T-cell (primary cell): ENCODE results near the gene RSPRY1. TPM values are rescaled to one million over a fixed set of nuclear protein-coding genes. Genes with fewer than 3 reads are reported as not detected.

Experiments used
- ATAC-seq, 4 experiments: fragments of 200-7000 bp in 3 of 4; fragments of 150-1000 bp in 1 of 4; cut with Tn5 transposase; replicated peaks in 1 of 4; 1 replicate in 3 of 4; 2 replicates in 1 of 4; pipeline ENCODE4 v1.10.0; 2021; ENCODE audit warnings: moderate library complexity in 3 of 4, mild to moderate bottlenecking in 2 of 4, moderate number of reproducible peaks in 1 of 4
- CTCF ChIA-PET, 2 donors: fragments of 300-600 bp; sonication (Branson Sonifier 250); formaldehyde crosslinking; loops; one replicate each; lab custom pipeline; 2022; ENCODE audit warnings: antibody characterized with exemption in 2 of 2; lab: Charles Lee
- POLR2A ChIA-PET, 2 donors: fragments of 300-600 bp; sonication (Branson Sonifier 250); formaldehyde crosslinking; loops; one replicate each; lab custom pipeline; 2022; ENCODE audit warnings: antibody characterized with exemption in 2 of 2; lab: Charles Lee
- DNase-seq, 35 experiments: peaks; one replicate each; pipeline versions ENCODE4 v3.0.0 to v3.0.0-alpha.2; 2013 to 2023
- H3K27ac ChIP-seq: one replicate; pipeline ENCODE4 v1.5.1; 2013; ENCODE audit warnings: low read length
- H3K27me3 ChIP-seq, 2 experiments: replicated peaks in 1 of 2; 1 replicate in 1 of 2; 2 replicates in 1 of 2; pipeline versions ENCODE4 v1.6.1 to v1.7.0; 2013; ENCODE audit warnings: low read length in 1 of 2, mixed read lengths in 1 of 2; ENCODE audit not compliant: control insufficient read depth in 2 of 2, insufficient read depth in 2 of 2; ENCODE audit errors: extremely low read depth in 1 of 2
- H3K36me3 ChIP-seq, 2 donors: 1 replicate in 1 of 2; 2 replicates in 1 of 2; pipeline versions ENCODE4 v1.6.1 to v1.7.0; 2013; ENCODE audit warnings: low read length in 1 of 2; ENCODE audit not compliant: control insufficient read depth in 2 of 2, insufficient read depth in 1 of 2; ENCODE audit errors: extremely low read depth in 1 of 2
- H3K4me1 ChIP-seq, 2 experiments: 1 replicate in 1 of 2; 2 replicates in 1 of 2; pipeline versions ENCODE4 v1.6.1 to v1.7.0; 2013; ENCODE audit warnings: low read length in 2 of 2, mixed read lengths in 1 of 2; ENCODE audit not compliant: insufficient read depth in 2 of 2, control insufficient read depth in 1 of 2; ENCODE audit errors: extremely low read depth in 1 of 2
- H3K4me3 ChIP-seq, 2 donors: 1 replicate in 1 of 2; 2 replicates in 1 of 2; pipeline versions ENCODE4 v1.5.1 to v1.7.0; 2013; ENCODE audit warnings: mild to moderate bottlenecking in 2 of 2, low read length in 1 of 2, moderate library complexity in 1 of 2; ENCODE audit not compliant: control insufficient read depth in 1 of 2; ENCODE audit errors: extremely low read depth in 1 of 2
- H3K9me3 ChIP-seq: 2 replicates; pipeline ENCODE4 v1.7.0; 2013
- H3K27ac Mint-ChIP-seq, 2 donors: one replicate each; pipeline ENCODE4 v1.8.0; 2020 to 2021; ENCODE audit warnings: mild to moderate bottlenecking in 2 of 2, mixed read lengths in 2 of 2
- H3K27me3 Mint-ChIP-seq, 2 donors: one replicate each; pipeline ENCODE4 v1.8.0; 2021 to 2022; ENCODE audit warnings: mixed read lengths in 2 of 2
- H3K36me3 Mint-ChIP-seq: one replicate; pipeline ENCODE4 v1.8.0; 2021; ENCODE audit warnings: mixed read lengths
- H3K4me1 Mint-ChIP-seq, 3 donors: one replicate each; pipeline ENCODE4 v1.8.0; 2020 to 2022; ENCODE audit warnings: mixed read lengths in 3 of 3, mild to moderate bottlenecking in 1 of 3
- H3K4me3 Mint-ChIP-seq, 3 donors: one replicate each; pipeline ENCODE4 v1.8.0; 2020 to 2022; ENCODE audit warnings: mild to moderate bottlenecking in 3 of 3, mixed read lengths in 3 of 3, moderate library complexity in 3 of 3
- H3K9me3 Mint-ChIP-seq, 3 donors: one replicate each; pipeline ENCODE4 v1.8.0; 2020 to 2022; ENCODE audit warnings: mixed read lengths in 3 of 3
- WGBS: methylation state at CpG from one replicate; pipeline ENCODE4 v1.1.5; 2013; ENCODE audit warnings: missing lambda C conversion rate; ENCODE audit not compliant: insufficient coverage; 5-methylcytosine and 5-hydroxymethylcytosine counted together
- total RNA-seq, 35 experiments: library from RNA in 6 of 35; stranded (reverse) in 6 of 35; fragments of 120-200 nt in 1 of 35; gene quantifications; one replicate each; pipeline versions ENCODE4 v1.2.1 to v1.2.4 and lab custom pipeline; 2013 to 2026

Gene RSPRY1
- total RNA-seq, 5 donors from 2014 or later (not counting 1 experiment from before 2014, with no cell fraction given) = 25.0 to 32.0 (median 28.2) TPM

DNA sequence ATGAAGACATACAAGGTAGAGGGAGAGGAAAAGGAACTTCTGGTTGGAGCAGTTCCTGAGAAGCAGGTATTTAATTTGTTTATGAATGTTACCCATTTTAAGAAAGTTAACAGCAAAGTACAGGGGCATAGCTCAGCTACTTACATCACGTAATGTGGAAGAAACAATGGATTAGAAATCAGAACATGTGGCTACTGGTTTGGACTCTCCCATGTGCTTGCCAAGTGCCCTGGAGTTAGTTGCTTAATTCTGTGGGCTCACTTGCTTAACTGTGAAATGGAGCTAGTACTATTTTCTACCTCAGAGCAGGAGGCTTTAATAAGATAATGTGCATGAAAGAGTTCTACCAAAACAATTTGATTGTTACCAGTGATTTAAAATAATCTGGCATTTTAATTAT is 27.3 kb downstream of the RSPRY1 start:
- Histone ChIP-seq H3K4me3 (no peak overlapping the region), H3K27me3 (no peaks in the 10 kb centered on the region), H3K9me3 (peaks cover 5% of the 10 kb centered on the region), H3K36me3 (peaks cover 19 to 84% of the 10 kb centered on the region in 2 donors), H3K4me1 (no peaks in the 10 kb centered on the region), H3K27ac (no peak overlapping the region)
- ChIA-PET CTCF (interaction anchor here in 1 of 2 donors (0.5 kb wide), 1 partner anchor 478 kb away, joined by 3 read pairs; no protein-coding TSS in a partner anchor), POLR2A (interaction anchor here in 1 of 2 donors (0.6 kb wide), 1 partner anchor 150 kb away, joined by 4 read pairs; no protein-coding TSS in a partner anchor)
- DNase-seq (no peak), ATAC-seq (no peak)
- WGBS = 100% methylated on average over 1 of the region's 1 CpG
- Mint-ChIP-seq H3K9me3 (peaks cover 0 to 26% (median 12%) of the 10 kb centered on the region in 3 donors), H3K4me1 (no peaks in the 10 kb centered on the region), H3K27me3 (no peaks in the 10 kb centered on the region), H3K36me3 (peaks cover 71% of the 10 kb centered on the region), H3K4me3 (no peak overlapping the region), H3K27ac (no peak overlapping the region)

DNA sequence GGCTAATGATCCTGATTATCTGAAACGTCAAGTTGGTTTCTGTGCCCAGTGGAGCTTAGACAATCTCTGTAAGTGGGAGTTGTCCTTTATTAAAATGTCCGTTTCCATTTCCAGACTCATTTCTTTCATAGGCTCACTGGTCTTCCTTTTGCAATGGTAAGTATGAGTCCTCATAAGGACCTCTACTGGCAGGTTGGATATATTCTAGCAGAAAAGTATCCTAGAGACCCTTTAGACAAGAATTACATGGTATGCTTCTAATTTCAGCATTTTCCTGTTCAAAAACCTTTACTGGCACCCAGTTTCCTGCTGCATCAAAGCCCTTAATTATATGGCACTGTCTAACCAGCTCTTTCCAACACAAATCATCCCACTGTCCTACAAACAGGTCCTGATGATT is 30.8 kb downstream of the RSPRY1 start:
- Mint-ChIP-seq H3K4me1 (peaks cover 0 to 1% (median 0%) of the 10 kb centered on the region in 3 donors), H3K4me3 (no peak overlapping the region), H3K27ac (no peak overlapping the region), H3K9me3 (peaks cover 0 to 33% (median 15%) of the 10 kb centered on the region in 3 donors), H3K27me3 (no peaks in the 10 kb centered on the region), H3K36me3 (peaks cover 91% of the 10 kb centered on the region)
- POLR2A ChIA-PET = no interaction called here
- Histone ChIP-seq H3K4me3 (no peak overlapping the region), H3K36me3 (peaks cover 14 to 74% of the 10 kb centered on the region in 2 donors), H3K4me1 (no peaks in the 10 kb centered on the region), H3K27me3 (no peaks in the 10 kb centered on the region), H3K27ac (no peak overlapping the region), H3K9me3 (peaks cover 5% of the 10 kb centered on the region)
- no peak for ATAC-seq
- CTCF ChIA-PET = no interaction called here
- no peak for DNase-seq
- no CpG with 5 or more reads among the region's 2 CpGs for WGBS

DNA sequence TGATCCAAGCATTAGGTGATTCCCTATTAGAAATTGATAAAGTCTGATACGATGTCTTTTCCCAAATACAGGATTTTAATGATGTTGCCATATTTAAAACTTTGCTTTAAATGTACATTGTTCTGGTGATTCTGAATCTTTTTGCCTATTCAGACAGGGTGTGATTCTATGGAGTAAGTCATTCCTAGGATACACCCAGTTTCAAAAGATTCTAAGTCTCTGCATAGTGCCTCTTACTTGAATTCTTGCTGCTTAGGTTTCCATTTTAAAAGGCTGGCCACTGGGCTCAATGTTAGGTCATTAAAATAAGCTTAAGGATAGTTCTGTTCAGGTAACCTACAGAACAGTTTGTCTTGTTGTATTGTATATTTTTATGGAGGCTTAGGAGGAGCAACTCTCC is 36.9 kb downstream of the RSPRY1 start:
- Mint-ChIP-seq H3K9me3 (peaks cover 0 to 10% (median 3%) of the 10 kb centered on the region in 3 donors), H3K4me1 (peaks cover 0 to 1% (median 0%) of the 10 kb centered on the region in 3 donors), H3K27ac (no peak overlapping the region), H3K27me3 (no peaks in the 10 kb centered on the region), H3K36me3 (peaks cover 72% of the 10 kb centered on the region), H3K4me3 (no peak overlapping the region)
- Histone ChIP-seq H3K4me3 (no peak overlapping the region), H3K9me3 (no peaks in the 10 kb centered on the region), H3K36me3 (peaks cover 0 to 71% of the 10 kb centered on the region in 2 donors), H3K27ac (no peak overlapping the region), H3K27me3 (no peaks in the 10 kb centered on the region), H3K4me1 (no peaks in the 10 kb centered on the region)
- ATAC-seq (no peak), DNase-seq (no peak)
- WGBS = no CpG with 5 or more reads among the region's 1 CpG
- CTCF ChIA-PET = no interaction called here
- POLR2A ChIA-PET = no interaction called here

DNA sequence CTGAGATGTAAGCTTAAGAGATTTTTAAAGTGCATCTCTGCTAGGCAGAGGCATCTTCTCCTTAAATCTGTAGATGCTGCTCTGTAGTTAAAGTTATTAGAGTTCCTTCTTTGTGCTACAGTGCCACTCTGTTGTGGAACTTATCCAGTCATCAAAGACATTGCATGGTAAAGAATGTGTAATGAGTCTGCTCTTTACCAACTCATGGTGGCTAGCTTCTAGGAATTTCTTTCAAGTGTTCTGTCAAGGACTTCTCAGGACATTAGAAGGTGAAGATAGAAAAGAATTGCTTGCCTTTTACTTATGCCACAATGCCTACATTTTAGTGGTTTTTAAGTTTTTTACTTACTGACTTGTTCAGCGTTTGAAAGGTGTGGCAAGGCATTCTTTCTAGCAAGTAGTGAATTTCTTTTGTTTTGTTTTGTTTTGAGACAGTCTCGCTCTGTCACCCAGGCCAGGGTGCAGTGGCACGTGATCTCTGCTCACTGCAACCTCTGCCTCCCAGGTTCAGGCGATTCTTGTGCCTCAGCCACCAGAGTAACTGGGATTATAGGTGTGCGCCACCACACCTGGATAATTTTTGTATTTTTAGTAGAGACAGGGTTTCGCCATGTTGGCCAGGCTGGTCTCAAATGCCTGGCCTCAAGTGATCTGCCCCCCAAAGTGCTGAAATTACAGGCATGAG is 38.7 kb downstream of the RSPRY1 start:
- Mint-ChIP-seq H3K4me3 (no peak overlapping the region), H3K27me3 (no peaks in the 10 kb centered on the region), H3K9me3 (no peaks in the 10 kb centered on the region), H3K27ac (no peak overlapping the region), H3K4me1 (peaks cover 0 to 1% (median 0%) of the 10 kb centered on the region in 3 donors), H3K36me3 (peaks cover 57% of the 10 kb centered on the region)
- POLR2A ChIA-PET = no interaction called here
- WGBS = 100% methylated on average over 3 of the region's 6 CpGs
- CTCF ChIA-PET = no interaction called here
- peaks cover 0 to 81% of the 10 kb centered on the region in 2 donors for H3K36me3 ChIP-seq
- no peak overlapping the region for H3K4me3 ChIP-seq
- H3K9me3 ChIP-seq = no peaks in the 10 kb centered on the region
- DNase-seq (no peak), ATAC-seq (no peak)
- H3K4me1 ChIP-seq = no peaks in the 10 kb centered on the region
- no peak overlapping the region for H3K27ac ChIP-seq
- no peaks in the 10 kb centered on the region for H3K27me3 ChIP-seq

DNA sequence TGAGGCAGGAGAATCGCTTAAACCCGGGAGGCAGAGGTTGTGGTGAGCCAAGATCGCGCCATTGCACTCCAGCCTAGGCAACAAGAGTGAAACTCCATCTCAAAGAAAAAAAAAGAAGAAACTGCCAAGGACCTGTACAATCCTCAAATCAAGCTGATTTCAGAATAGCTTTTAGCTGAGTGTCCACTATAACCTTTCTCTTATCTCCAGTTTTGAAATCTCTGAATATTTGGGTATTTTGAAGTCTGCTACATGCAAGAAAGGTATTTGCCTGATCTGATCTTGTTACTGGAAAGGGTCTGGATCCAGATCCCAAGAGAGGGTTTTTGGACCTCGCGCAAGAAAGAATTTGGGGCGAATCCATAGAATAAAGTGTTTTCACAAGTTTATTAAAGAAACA is 39.8 kb downstream of the RSPRY1 start:
- Mint-ChIP-seq H3K36me3 (peaks cover 55% of the 10 kb centered on the region), H3K27ac (no peak overlapping the region), H3K4me1 (peaks cover 0 to 1% (median 0%) of the 10 kb centered on the region in 3 donors), H3K9me3 (no peaks in the 10 kb centered on the region), H3K4me3 (no peak overlapping the region), H3K27me3 (no peaks in the 10 kb centered on the region)
- DNase-seq = no peak
- no peaks in the 10 kb centered on the region for H3K9me3 ChIP-seq
- ChIA-PET CTCF (interaction anchor here in 1 of 2 donors (0.5 kb wide), 1 partner anchor 99 kb away, joined by 11 read pairs; no protein-coding TSS in a partner anchor), POLR2A (no interaction called here)
- no peak for ATAC-seq
- no peaks in the 10 kb centered on the region for H3K27me3 ChIP-seq
- peaks cover 5 to 85% of the 10 kb centered on the region in 2 donors for H3K36me3 ChIP-seq
- no peaks in the 10 kb centered on the region for H3K4me1 ChIP-seq
- WGBS = 90% methylated on average over 3 of the region's 7 CpGs
- H3K4me3 ChIP-seq = no peak overlapping the region
- no peak overlapping the region for H3K27ac ChIP-seq

DNA sequence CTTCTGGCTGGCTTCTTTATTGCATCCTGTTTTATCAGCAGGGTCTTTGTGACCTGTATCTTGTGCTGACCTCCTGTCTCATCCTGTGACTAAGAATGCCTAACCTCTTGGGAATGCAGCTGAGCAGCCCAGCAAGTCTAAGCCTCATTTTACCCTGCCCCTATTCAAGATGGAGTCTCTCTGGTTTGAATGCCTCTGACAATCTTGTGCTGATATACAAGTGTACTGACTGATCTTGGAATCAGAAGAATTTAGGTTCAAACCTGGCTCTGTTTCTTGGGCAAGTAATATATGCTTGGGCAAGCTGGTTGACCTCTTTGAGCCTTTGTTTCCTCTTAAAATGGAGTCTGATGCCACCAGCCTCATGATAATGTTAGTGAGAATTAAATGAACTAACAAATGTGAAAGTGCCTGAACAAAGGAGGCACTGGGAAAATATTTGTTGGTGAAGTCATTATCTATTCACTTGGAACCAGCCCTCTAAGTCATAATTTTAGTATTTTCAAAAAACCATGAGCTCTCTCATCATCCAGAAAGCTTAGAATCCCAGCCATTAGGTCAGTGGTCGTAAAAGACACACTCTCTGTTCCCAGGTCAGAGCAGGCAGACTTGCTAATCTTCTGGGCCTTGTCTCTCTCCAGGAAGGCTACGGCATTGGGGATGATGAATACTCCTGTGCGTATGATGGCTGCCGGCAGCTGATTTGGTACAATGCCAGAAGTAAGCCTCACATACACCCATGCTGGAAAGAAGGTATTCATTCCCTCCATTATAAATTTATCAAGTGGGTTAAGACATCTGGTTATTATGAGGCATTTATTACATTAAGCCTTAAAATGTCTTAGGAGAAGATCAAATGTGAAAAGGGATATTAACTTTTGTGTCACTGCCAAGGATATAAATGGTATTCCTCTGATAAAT is 40.8 kb downstream of the RSPRY1 start:
- no CpG with 5 or more reads among the region's 4 CpGs for WGBS
- CTCF ChIA-PET = no interaction called here
- Mint-ChIP-seq H3K27ac (no peak overlapping the region), H3K36me3 (peaks cover 56% of the 10 kb centered on the region), H3K9me3 (no peaks in the 10 kb centered on the region), H3K4me1 (no peaks in the 10 kb centered on the region), H3K4me3 (no peak overlapping the region), H3K27me3 (no peaks in the 10 kb centered on the region)
- DNase-seq (no peak), ATAC-seq (no peak)
- POLR2A ChIA-PET = interaction anchor here in 1 of 2 donors (0.6 kb wide), 1 partner anchor 285 kb away, joined by 4 read pairs; no protein-coding TSS in a partner anchor
- Histone ChIP-seq H3K4me1 (no peaks in the 10 kb centered on the region), H3K36me3 (peaks cover 5 to 85% of the 10 kb centered on the region in 2 donors), H3K4me3 (no peak overlapping the region), H3K27ac (no peak overlapping the region), H3K27me3 (no peaks in the 10 kb centered on the region), H3K9me3 (no peaks in the 10 kb centered on the region)
